Stomach (tissue), 4 donors: ENCODE results near the gene RBFOX1.

Source experiments
- CTCF ChIP-seq, 7 experiments: fragments of 450-650 bp in 4 of 7; fragments of 200-600 bp in 3 of 7; sonication (generic) in 3 of 7; IDR thresholded peaks; one replicate each; pipeline ENCODE4 v1.5.1; 2016 to 2019; ENCODE audit warnings: antibody characterized with exemption in 7 of 7, control low read depth in 2 of 7, mild to moderate bottlenecking in 1 of 7
- EP300 ChIP-seq: sonication (generic); formaldehyde crosslinking; IDR thresholded peaks from one replicate; pipeline ENCODE4 v1.6.1; 2017; ENCODE audit warnings: antibody characterized with exemption

- no peak for TF ChIP-seq CTCF (IDR thresholded peaks at IDR 0.05)
- no peak for TF ChIP-seq EP300
These were observed 317.8 kb downstream of the RBFOX1 start for GRCh38 chr16:7650431-7650830.
